Hepatocyte (in vitro differentiated cells): Measurements from ENCODE around the gene WDFY4. TPM values are rescaled to one million over a fixed set of nuclear protein-coding genes. Genes with fewer than 3 reads are reported as not detected.

ENCODE experiments used
- DNase-seq: peaks from one replicate; pipeline ENCODE4 v3.0.0-alpha.2; 2016; ENCODE audit warnings: low spot score
- H2AFZ ChIP-seq: fragments of 200-600 bp; sonication (generic); 2 replicates; pipeline ENCODE4 v1.6.0; 2016; ENCODE audit warnings: antibody characterized with exemption, mild to moderate bottlenecking
- H3K27ac ChIP-seq: fragments of 200-600 bp; sonication (generic); 2 replicates; pipeline ENCODE4 v1.5.1; 2016; ENCODE audit warnings: mild to moderate bottlenecking
- H3K27me3 ChIP-seq: fragments of 200-600 bp; sonication (generic); 2 replicates; pipeline ENCODE4 v1.6.1; 2016
- H3K36me3 ChIP-seq: fragments of 200-600 bp; sonication (generic); replicated peaks from 2 replicates; pipeline ENCODE4 v1.5.1; 2016; ENCODE audit warnings: low read depth; ENCODE audit not compliant: insufficient read depth
- H3K4me1 ChIP-seq: fragments of 200-600 bp; sonication (generic); 2 replicates; pipeline ENCODE4 v1.5.1; 2016; ENCODE audit warnings: mild to moderate bottlenecking, moderate library complexity; ENCODE audit not compliant: insufficient read depth
- H3K4me2 ChIP-seq: fragments of 200-600 bp; sonication (generic); 2 replicates; pipeline ENCODE4 v1.6.0; 2016
- H3K4me3 ChIP-seq: fragments of 200-600 bp; sonication (generic); 2 replicates; pipeline ENCODE4 v1.5.1; 2016; ENCODE audit warnings: mild to moderate bottlenecking
- H3K79me2 ChIP-seq: fragments of 200-600 bp; sonication (generic); 2 replicates; pipeline ENCODE4 v1.6.0; 2017; ENCODE audit warnings: mild to moderate bottlenecking
- H3K9me2 ChIP-seq: fragments of 200-600 bp; sonication (generic); replicated peaks from 2 replicates; pipeline ENCODE4 v1.6.0; 2017; ENCODE audit warnings: mild to moderate bottlenecking; ENCODE audit not compliant: insufficient read depth
- H3K9me3 ChIP-seq: fragments of 200-600 bp; sonication (generic); 2 replicates; pipeline ENCODE4 v1.5.1; 2016; ENCODE audit warnings: low read depth, mild to moderate bottlenecking
- H4K20me1 ChIP-seq: fragments of 200-600 bp; sonication (generic); 2 replicates; pipeline ENCODE4 v1.6.0; 2016; ENCODE audit warnings: mild to moderate bottlenecking; ENCODE audit not compliant: insufficient read depth, poor library complexity, severe bottlenecking
- CTCF ChIP-seq: fragments of 200-600 bp; sonication (generic); IDR thresholded peaks from 2 replicates; pipeline ENCODE4 v1.5.1; 2016; ENCODE audit warnings: antibody characterized with exemption, mild to moderate bottlenecking; ENCODE audit not compliant: poor library complexity
- EZH2 ChIP-seq: fragments of 200-600 bp; sonication (generic); IDR thresholded peaks from 2 replicates; pipeline ENCODE4 v1.6.1; 2016; ENCODE audit warnings: antibody characterized with exemption, mild to moderate bottlenecking, borderline replicate concordance
- EZH2phosphoT487 ChIP-seq: fragments of 200-600 bp; sonication (generic); IDR thresholded peaks from one replicate; pipeline ENCODE4 v1.6.1; 2018; ENCODE audit warnings: antibody characterized with exemption, mild to moderate bottlenecking, low read depth, moderate library complexity; ENCODE audit not compliant: unreplicated experiment, severe bottlenecking
- WGBS: methylation state at CpG from one replicate; pipeline ENCODE4 v1.1.6; 2016; ENCODE audit warnings: low lambda C conversion rate; ENCODE audit errors: missing lambda C conversion rate; 5-methylcytosine and 5-hydroxymethylcytosine counted together
- polyA plus RNA-seq: library from polyadenylated mRNA; unstranded; fragments of >200 nt; fragmentation: Nextera tagmentation; extraction: Ambion mirVana; gene quantifications from 2 replicates; pipeline ENCODE4 v1.2.1, GENCODE V29; 2016
- total RNA-seq: library from RNA; depleted of rRNA; stranded (reverse); fragments of >200 nt; gene quantifications from 2 replicates; pipeline ENCODE4 v1.2.3, GENCODE V29; 2014

The WDFY4 gene
- total and polyA plus RNA-seq, 2 experiments from 2014 or later, result 0.43 to 0.91 TPM

GRCh38 chr10:48943096-48943495 is 258.4 kb downstream of the WDFY4 start:
- no peak overlapping the region for H2AFZ ChIP-seq
- H3K27me3 ChIP-seq, result no peaks in the 10 kb centered on the region
- TF ChIP-seq EZH2 (no peak), CTCF (no peak), EZH2phosphoT487 (no peak)
- no peak overlapping the region for H3K27ac ChIP-seq
- no peaks in the 10 kb centered on the region for H4K20me1 ChIP-seq
- H3K79me2 ChIP-seq, result no peaks in the 10 kb centered on the region
- WGBS, result 91% methylated on average over 10 of the region's 10 CpGs
- no peaks in the 10 kb centered on the region for H3K9me3 ChIP-seq
- no peaks in the 10 kb centered on the region for H3K9me2 ChIP-seq
- H3K4me3 ChIP-seq, result no peak overlapping the region
- no peak for DNase-seq
- H3K36me3 ChIP-seq, result no peaks in the 10 kb centered on the region
- no peak overlapping the region for H3K4me2 ChIP-seq
- peaks cover 29% of the 10 kb centered on the region for H3K4me1 ChIP-seq

GRCh38 chr10:48944171-48944570 is 259.5 kb downstream of the WDFY4 start:
- Histone ChIP-seq H3K36me3 (no peaks in the 10 kb centered on the region), H3K4me1 (peaks cover 30% of the 10 kb centered on the region), H2AFZ (no peak overlapping the region), H3K27me3 (no peaks in the 10 kb centered on the region), H3K9me2 (no peaks in the 10 kb centered on the region), H3K27ac (no peak overlapping the region), H4K20me1 (no peaks in the 10 kb centered on the region), H3K9me3 (no peaks in the 10 kb centered on the region), H3K4me3 (no peak overlapping the region), H3K79me2 (no peaks in the 10 kb centered on the region), H3K4me2 (no peak overlapping the region)
- DNase-seq, result no peak
- no peak for TF ChIP-seq CTCF
- 94% methylated on average over 3 of the region's 3 CpGs for WGBS

GRCh38 chr10:48945441-48946130 is 260.9 kb downstream of the WDFY4 start:
- no peaks in the 10 kb centered on the region for H3K79me2 ChIP-seq
- H4K20me1 ChIP-seq, result no peaks in the 10 kb centered on the region
- 47% methylated on average over 6 of the region's 6 CpGs for WGBS
- H2AFZ ChIP-seq, result no peak overlapping the region
- peak overlapping the region; percentile 39 for H3K27ac ChIP-seq
- H3K9me3 ChIP-seq, result no peaks in the 10 kb centered on the region
- peaks cover 30% of the 10 kb centered on the region for H3K4me1 ChIP-seq
- H3K27me3 ChIP-seq, result no peaks in the 10 kb centered on the region
- no peaks in the 10 kb centered on the region for H3K36me3 ChIP-seq
- TF ChIP-seq EZH2phosphoT487 (no peak), EZH2 (no peak), CTCF (no peak)
- peak; percentile 32 for DNase-seq
- H3K4me3 ChIP-seq, result no peak overlapping the region
- peak overlapping the region; percentile 4 for H3K4me2 ChIP-seq
- no peaks in the 10 kb centered on the region for H3K9me2 ChIP-seq

GRCh38 chr10:48946332-48946731 is 261.7 kb downstream of the WDFY4 start:
- Histone ChIP-seq H3K36me3 (no peaks in the 10 kb centered on the region), H3K27ac (no peak overlapping the region), H3K27me3 (no peaks in the 10 kb centered on the region), H4K20me1 (no peaks in the 10 kb centered on the region), H3K79me2 (no peaks in the 10 kb centered on the region), H2AFZ (no peak overlapping the region), H3K4me2 (no peak overlapping the region), H3K9me2 (no peaks in the 10 kb centered on the region), H3K4me3 (no peak overlapping the region), H3K4me1 (peaks cover 30% of the 10 kb centered on the region), H3K9me3 (no peaks in the 10 kb centered on the region)
- TF ChIP-seq EZH2, result no peak
- no peak for TF ChIP-seq EZH2phosphoT487
- TF ChIP-seq CTCF, result no peak
- DNase-seq, result no peak
- 85% methylated on average over 5 of the region's 5 CpGs for WGBS
